Smooth muscle cell (in vitro differentiated cells): ENCODE measurements around the gene HIP1R. TPM values are rescaled to one million over a fixed set of nuclear protein-coding genes. Genes with fewer than 3 reads are reported as not detected.

Source experiments
- DNase-seq: peaks from one replicate; lab custom pipeline; 2025; ENCODE audit not compliant: unreplicated experiment; lab: John Stamatoyannopoulos, UW
- H2AFZ ChIP-seq: fragments of 200-600 bp; sonication (generic); 2 replicates; pipeline ENCODE4 v1.6.0; 2016; ENCODE audit warnings: antibody characterized with exemption, low read depth, mild to moderate bottlenecking
- H3F3A ChIP-seq: fragments of 200-600 bp; sonication (generic); 2 replicates; pipeline ENCODE4 v1.6.0; 2017; ENCODE audit warnings: antibody characterized with exemption, low read depth
- H3K27ac ChIP-seq: fragments of 200-600 bp; sonication (generic); 2 replicates; pipeline ENCODE4 v1.5.1; 2016; ENCODE audit warnings: low read depth, mild to moderate bottlenecking
- H3K27me3 ChIP-seq: fragments of 200-600 bp; sonication (generic); 2 replicates; pipeline ENCODE4 v1.6.1; 2016; ENCODE audit warnings: low read depth, mild to moderate bottlenecking
- H3K36me3 ChIP-seq: fragments of 200-600 bp; sonication (generic); 2 replicates; pipeline ENCODE4 v1.5.1; 2016; ENCODE audit warnings: low read depth
- H3K4me1 ChIP-seq: fragments of 200-600 bp; sonication (generic); 2 replicates; pipeline ENCODE4 v1.5.1; 2016; ENCODE audit warnings: low read depth
- H3K4me2 ChIP-seq: fragments of 200-600 bp; sonication (generic); 2 replicates; pipeline ENCODE4 v1.6.0; 2016; ENCODE audit warnings: mild to moderate bottlenecking
- H3K4me3 ChIP-seq: fragments of 200-600 bp; sonication (generic); 2 replicates; pipeline ENCODE4 v1.5.1; 2016; ENCODE audit warnings: mild to moderate bottlenecking
- H3K79me2 ChIP-seq: fragments of 200-600 bp; sonication (generic); 2 replicates; pipeline ENCODE4 v1.6.0; 2016; ENCODE audit warnings: low read depth, mild to moderate bottlenecking
- H3K9ac ChIP-seq: fragments of 200-600 bp; sonication (generic); 2 replicates; pipeline ENCODE4 v1.6.0; 2016; ENCODE audit warnings: low read depth
- H3K9me3 ChIP-seq: fragments of 200-600 bp; sonication (generic); replicated peaks from 2 replicates; pipeline ENCODE4 v1.5.1; 2016; ENCODE audit warnings: low read depth
- H4K20me1 ChIP-seq: fragments of 200-600 bp; sonication (generic); 2 replicates; pipeline ENCODE4 v1.6.0; 2016; ENCODE audit warnings: low read depth
- CTCF ChIP-seq: fragments of 200-600 bp; sonication (generic); IDR thresholded peaks from 2 replicates; pipeline ENCODE4 v1.5.1; 2017; ENCODE audit warnings: borderline replicate concordance, mild to moderate bottlenecking, antibody characterized with exemption; ENCODE audit not compliant: insufficient read depth, poor library complexity, severe bottlenecking
- WGBS: methylation state at CpG from one replicate; pipeline ENCODE4 v1.1.7; 2016; ENCODE audit warnings: low lambda C conversion rate; 5-methylcytosine and 5-hydroxymethylcytosine counted together
- polyA plus RNA-seq: library from polyadenylated mRNA; unstranded; fragments of >200 nt; fragmentation: Nextera tagmentation; extraction: Ambion mirVana; gene quantifications from 2 replicates; pipeline ENCODE4 v1.2.1, GENCODE V29; 2016
- total RNA-seq: library from RNA; depleted of rRNA; stranded (reverse); fragments of >200 nt; gene quantifications from 2 replicates; pipeline ENCODE4 v1.2.3, GENCODE V29; 2014

HIP1R gene
- total and polyA plus RNA-seq, 2 experiments from 2014 or later: 6.0 to 27.8 TPM

GRCh38 chr12:122880668-122881067, 45.4 kb downstream of the HIP1R start:
- H3K9me3 ChIP-seq: no peaks in the 10 kb centered on the region
- H3K4me3 ChIP-seq: no peak overlapping the region
- H2AFZ ChIP-seq: no peak overlapping the region
- H3K27ac ChIP-seq: peak overlapping the region; percentile 63
- H3F3A ChIP-seq: peaks cover 11% of the 10 kb centered on the region
- no peak for DNase-seq
- H4K20me1 ChIP-seq: peaks cover 98% of the 10 kb centered on the region
- peak; percentile 38 for TF ChIP-seq CTCF
- H3K4me1 ChIP-seq: peaks cover 15% of the 10 kb centered on the region
- H3K36me3 ChIP-seq: no peaks in the 10 kb centered on the region
- WGBS: 32% methylated on average over 8 of the region's 8 CpGs
- peak overlapping the region; percentile 64 for H3K4me2 ChIP-seq
- peaks cover 91% of the 10 kb centered on the region for H3K79me2 ChIP-seq
- peak overlapping the region; percentile 31 for H3K9ac ChIP-seq
- no peaks in the 10 kb centered on the region for H3K27me3 ChIP-seq

GRCh38 chr12:122882908-122883558, 47.8 kb downstream of the HIP1R start:
- Histone ChIP-seq H2AFZ (no peak overlapping the region), H4K20me1 (peaks cover 98% of the 10 kb centered on the region), H3K9me3 (no peaks in the 10 kb centered on the region), H3K79me2 (peaks cover 81% of the 10 kb centered on the region), H3K4me2 (no peak overlapping the region), H3K27ac (no peak overlapping the region), H3K9ac (no peak overlapping the region), H3K27me3 (no peaks in the 10 kb centered on the region), H3K36me3 (no peaks in the 10 kb centered on the region), H3K4me1 (peaks cover 33% of the 10 kb centered on the region), H3K4me3 (no peak overlapping the region), H3F3A (peaks cover 20% of the 10 kb centered on the region)
- 96% methylated on average over 11 of the region's 11 CpGs for WGBS
- TF ChIP-seq CTCF: no peak
- DNase-seq: no peak

- TF ChIP-seq CTCF: no peak
- Histone ChIP-seq H3K4me2 (no peak overlapping the region), H3K4me3 (no peak overlapping the region), H3K27me3 (no peaks in the 10 kb centered on the region), H2AFZ (no peak overlapping the region), H3K27ac (no peak overlapping the region), H3F3A (peaks cover 23% of the 10 kb centered on the region), H3K36me3 (no peaks in the 10 kb centered on the region), H3K9me3 (no peaks in the 10 kb centered on the region), H3K9ac (no peak overlapping the region), H4K20me1 (peaks cover 98% of the 10 kb centered on the region), H3K4me1 (peaks cover 41% of the 10 kb centered on the region), H3K79me2 (peaks cover 81% of the 10 kb centered on the region)
- WGBS: 89% methylated on average over 6 of the region's 6 CpGs
- no peak for DNase-seq
Observed at GRCh38 chr12:122884091-122884826, 49.0 kb downstream of the HIP1R start.
